Inflammatory macrophage (primary cell): Measurements from ENCODE around the gene TBC1D5.
"Not testable (repeated sequence)": the region's sequence is repeated elsewhere in the genome, so short reads cannot be mapped to it uniquely, and the experiment has no call there.

Source experiments
- DNase-seq, 2 donors: peaks; one replicate each; pipeline ENCODE4 v3.0.0-alpha.2; 2020 to 2022

The TBC1D5 gene

DNA sequence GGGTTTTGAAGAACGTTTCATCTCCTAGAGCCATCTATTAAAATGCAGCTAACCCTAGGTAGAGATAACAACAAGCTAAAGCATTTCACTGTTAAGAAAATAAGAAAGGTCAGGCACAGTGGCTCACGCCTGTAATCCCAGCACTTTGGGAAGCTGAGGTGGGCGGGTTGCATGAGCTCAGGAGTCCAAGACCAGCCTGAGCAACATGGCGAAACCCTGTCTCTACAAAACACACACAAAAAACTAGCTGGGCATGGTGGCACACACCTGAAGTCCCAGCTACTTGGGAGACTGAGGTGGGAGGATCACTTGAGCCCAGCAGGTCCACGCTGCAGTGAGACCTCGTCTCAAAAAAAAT, 5.4 kb upstream of the TBC1D5 start:
- peak in 1 of 2 donors; percentile 43 for DNase-seq

DNA sequence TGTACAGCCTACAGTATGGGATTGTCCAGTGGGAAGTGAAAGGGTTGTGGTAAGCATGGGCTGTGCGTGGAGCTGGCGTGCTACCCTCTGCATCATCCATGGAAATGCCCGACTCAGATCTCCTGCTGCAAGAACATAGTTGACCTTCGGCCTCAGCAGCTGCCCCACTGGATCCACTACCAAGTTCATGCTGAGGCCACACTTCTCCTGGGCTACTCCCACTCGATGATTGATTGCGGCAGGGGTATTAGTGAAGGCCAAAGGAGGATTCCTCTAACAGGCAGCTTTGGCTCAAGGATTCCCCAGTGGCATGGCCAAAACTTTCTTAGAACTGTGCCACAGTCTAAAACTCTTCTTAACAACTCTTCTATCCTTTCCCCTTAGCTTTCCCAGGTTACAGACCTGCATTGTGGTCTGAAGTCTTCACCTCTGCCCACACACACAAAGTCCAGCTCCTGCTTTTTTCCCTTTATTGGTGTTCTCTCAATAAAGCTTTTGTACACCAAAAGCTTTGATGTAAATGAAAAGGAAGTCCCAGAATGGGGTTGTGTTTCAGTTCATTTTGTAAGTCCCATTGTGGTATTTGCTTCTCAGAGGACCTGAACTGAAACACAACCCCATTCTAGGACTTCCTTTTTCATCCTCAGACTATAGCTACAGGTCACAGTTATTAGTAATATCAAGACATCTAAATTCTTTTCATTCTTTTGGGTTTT, 4.9 kb upstream of the TBC1D5 start:
- peak; percentile 53 to 54 for DNase-seq

DNA sequence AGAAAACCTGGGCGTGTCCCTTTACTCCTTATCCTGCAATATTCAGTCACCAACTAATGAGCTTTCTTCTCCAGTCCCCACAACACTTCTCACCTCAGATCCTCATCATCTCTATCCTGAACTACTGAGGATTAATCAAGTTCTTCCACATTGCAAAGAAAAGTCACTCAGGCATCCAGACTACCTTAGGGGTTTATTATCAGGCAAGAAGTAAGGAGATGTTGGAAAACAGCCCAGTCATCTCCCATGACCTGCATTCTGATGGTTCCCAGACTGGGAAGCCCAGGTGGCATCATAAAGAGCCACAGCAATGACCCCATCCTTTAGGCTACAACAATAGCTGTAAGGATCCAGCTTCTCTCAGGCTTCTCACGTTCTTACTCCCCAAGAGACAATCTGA, 3.5 kb upstream of the TBC1D5 start:
- DNase-seq: no peak

DNA sequence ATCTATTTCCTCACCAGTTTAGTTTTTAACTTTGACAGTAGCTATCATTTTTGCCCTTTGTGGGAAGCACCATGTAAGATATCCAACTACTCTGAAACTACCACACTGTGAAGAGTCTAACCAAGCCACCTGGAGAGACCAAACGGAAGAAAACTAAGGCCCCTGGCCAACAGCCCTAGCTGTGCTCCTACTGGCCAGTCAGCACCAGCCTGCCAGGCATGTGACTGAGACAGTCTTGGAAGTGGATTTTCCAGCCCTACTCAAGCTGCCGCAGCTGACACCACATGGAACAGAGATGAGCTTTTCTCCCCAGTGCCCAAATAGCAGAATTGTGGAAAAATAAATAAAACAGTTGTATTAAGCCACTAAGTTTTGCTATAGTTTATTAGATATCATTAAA, 2.9 kb upstream of the TBC1D5 start:
- DNase-seq: no peak

DNA sequence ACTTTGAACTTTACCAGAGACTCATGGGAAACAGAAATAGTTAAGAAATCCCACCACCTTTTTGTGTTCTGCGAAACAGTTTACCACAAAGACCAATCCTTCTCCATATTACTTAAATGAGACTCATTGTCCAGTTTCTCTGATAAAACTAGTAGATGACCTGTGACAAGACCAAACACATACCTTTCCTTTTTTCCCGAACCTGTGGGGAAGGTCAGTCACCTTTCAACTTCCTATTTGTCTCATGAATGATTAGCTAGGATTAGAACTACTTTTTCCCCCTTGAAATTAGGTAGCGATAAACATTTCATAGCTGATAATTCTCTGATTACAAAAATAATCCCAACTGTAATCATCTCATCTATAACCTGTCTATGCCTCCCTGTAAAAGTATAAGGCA, 2.3 kb upstream of the TBC1D5 start:
- DNase-seq: no peak

DNA sequence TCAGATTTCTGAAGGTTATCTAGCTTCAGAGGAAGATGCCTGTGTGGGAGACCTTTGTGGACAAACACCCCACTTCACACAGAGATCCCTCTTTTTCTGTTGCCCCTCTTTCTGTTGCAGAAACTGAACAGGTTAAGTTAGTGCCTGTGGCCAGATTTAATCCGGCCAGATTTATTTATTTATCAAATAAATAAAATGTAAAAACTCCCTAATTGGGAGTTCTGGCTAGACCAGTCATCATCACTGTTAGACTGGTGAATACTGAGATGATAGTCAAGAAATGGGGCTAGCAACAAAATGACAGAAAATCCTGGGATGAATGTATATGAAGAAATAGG, 1.2 kb upstream of the TBC1D5 start:
- DNase-seq: no peak

DNA sequence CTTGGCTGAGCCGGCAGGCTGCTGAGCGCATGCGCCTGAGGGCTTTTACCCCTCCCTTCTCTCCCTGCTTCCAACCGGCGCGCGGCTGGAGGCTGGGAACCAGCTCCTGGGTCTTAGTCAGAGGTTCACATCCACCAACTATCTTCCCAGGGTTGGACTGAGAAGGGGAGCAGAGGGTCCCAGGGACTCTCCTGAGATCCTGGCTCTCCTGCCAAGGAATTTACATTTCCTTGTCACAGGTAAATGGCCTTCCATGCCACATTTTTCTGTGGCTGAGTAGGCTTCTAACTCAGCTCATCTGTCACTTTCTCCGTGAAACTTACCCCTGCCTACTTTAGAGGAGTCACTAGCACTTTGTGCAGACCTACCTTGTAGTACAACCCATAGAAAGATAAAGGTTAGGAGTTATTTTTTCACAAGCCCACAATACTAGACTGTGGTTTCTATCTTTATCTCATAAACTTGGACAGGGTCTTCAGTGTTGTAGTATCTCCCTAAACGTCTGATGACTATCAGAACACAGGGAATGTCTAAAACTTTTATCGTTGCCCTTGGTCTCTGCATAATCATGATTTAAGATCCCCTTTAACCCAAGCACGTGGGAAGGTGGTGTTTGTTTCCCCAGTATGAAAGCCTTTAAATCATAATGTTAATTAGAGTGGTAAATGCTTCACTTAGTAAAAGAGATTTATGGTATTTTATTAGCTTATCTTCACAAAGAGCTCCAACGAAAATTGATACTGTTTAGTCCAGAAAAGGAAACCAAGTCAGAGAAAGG, 638 bp upstream of the TBC1D5 start:
- no peak for DNase-seq

DNA sequence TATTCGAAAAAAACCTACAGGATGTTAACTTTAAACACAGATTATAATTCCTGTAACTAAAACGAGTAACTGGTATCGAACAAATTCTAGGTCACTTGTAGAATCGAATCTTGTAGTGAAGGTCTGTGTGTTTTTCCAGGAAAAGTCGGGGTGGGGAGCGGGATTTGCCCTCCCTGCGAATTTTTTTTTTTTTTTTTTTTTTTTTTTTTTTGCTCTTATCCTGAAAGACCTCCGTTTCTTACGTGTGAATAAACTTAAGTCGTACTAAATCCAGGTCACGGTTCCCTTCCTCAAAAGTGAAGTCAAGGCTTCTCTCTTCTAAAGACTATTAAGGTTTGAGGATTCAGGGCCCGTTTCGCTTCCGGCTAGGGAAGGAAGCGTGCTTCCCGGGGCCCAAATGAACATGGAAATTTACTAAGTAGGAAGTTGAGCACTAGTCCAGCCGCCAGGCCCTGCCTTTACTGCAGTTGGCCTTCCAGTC, 770 bp downstream of the TBC1D5 start:
- peak; percentile 82 to 88 for DNase-seq

DNA sequence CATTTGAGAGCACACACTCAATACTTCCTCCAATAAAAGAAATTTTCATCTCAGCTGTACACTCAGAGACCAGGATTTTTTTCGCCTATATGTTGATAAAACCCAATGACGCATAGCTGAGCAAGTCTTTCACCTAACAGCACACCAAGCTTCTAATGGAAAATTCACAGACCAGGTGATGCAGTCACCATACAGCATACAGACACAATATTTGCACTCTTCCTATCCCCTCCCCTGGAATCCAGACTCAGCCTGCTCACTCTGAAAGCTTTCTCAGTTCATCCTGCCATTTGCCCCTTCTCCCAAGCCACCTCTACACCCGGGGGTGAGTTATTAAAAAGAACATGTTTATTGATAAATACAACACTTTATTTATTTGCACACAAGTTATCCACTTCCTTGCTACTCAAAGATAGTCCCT, 1.7 kb downstream of the TBC1D5 start:
- DNase-seq: no peak

DNA sequence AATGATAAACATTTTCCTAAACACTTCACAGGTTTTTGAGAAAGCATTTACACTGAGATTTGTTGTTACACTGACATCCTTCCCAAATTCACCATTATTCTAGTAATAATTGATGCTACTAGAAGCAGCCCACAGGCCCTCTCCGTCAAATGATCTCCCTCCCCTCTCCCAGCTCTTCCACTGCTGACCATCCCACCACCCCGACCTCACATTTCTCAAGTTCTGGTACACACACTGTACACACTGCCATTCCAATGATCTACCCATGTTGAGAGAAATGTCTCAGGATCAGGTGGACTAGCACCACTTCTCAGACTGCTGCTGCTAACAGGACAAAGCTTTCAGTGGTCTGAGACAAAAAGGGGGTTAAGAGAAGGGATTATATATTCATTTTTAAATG, 3.5 kb downstream of the TBC1D5 start:
- DNase-seq: no peak

DNA sequence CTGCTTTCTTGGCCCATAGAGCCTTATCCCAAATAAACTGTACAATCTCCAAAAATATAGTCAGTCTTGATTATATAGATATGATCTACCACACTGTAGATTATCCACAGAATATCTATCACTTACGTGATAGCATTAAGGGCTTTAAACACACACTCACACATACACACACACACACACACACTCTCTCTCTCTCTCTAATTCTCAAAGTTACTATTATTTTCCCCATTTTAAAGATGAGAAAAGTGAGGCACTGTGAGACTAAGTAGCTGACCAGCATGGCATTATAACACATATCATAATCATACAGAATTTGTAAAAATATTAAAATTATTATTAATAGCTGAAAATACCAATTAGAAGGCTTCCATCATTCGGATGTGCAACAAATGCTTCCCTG, 4.2 kb downstream of the TBC1D5 start:
- DNase-seq: no peak

DNA sequence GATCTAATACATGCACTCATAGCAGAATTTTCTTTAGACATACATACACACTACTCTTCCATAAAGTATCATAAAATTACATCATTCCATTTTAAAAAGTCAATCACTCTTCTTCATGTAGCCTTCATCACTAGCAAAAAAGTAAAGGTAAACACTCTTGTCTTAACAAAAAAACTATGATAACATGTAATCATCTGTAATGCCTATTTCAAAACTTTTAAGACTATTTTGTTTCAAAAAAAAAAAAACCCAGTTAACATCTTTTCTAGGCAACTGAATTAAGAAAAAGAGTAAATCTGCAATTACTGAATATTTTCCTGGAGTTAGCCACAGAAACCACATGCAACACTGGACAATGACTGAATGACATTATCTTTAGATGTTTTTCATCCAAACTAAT, 4.8 kb downstream of the TBC1D5 start:
- DNase-seq: no peak

DNA sequence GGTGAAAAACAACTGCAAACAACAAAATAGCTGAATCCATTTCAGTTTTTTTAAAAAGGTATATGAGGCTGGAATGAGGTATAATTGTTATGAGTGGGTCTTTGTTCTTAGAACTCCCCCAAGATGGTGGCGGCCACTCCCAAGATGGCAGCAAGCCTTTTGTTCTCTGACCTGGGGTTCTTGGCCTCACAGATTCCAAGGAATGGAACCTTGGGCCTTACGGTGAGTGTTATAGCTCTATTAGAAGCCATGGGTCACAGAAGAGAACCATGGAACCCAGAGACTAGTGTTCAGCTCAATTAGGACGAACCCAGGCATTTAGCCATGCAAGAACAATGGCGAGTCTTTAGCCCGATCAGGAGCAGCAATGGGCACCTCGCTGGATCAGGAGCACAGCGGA, 7.1 kb downstream of the TBC1D5 start:
- DNase-seq: not testable (repeated sequence)

DNA sequence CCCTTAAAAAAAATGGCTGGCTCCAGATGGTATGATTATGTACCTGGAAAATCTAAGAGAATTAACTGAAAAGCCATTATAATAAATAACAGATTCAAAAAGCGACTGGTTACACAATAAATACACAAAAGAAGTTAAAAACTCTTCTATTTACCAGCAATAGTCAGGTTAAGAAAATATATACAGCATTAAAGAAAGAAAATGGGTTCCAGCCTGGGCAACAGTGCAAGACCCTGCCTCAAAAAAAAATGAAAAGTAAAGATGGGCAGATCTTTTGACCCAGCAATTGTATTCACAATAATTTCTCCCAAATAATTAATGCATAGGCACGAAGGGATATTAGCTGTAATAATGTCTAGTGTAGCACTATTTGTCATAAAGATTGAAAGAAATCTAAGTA, 8.7 kb downstream of the TBC1D5 start:
- no peak for DNase-seq

DNA sequence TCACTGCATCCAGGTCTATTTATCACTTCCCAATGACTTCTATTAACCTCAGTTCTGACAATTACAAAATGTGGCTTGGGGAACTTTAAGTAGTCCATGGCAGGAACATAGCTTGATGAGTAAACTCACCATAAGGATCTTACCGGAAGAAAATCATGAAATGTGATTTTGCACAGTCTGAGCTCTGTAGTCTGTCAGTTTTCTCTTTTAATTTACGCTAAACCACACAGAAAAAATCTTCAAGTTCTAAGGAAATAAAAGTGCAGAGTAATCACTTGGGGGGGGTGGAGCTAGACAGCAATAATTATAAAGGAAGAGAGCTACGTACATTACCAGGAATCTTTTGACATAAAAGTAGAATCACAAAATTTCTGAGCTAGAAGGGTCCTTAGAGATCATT, 9.2 kb downstream of the TBC1D5 start:
- DNase-seq: peak in 1 of 2 donors; percentile 27

DNA sequence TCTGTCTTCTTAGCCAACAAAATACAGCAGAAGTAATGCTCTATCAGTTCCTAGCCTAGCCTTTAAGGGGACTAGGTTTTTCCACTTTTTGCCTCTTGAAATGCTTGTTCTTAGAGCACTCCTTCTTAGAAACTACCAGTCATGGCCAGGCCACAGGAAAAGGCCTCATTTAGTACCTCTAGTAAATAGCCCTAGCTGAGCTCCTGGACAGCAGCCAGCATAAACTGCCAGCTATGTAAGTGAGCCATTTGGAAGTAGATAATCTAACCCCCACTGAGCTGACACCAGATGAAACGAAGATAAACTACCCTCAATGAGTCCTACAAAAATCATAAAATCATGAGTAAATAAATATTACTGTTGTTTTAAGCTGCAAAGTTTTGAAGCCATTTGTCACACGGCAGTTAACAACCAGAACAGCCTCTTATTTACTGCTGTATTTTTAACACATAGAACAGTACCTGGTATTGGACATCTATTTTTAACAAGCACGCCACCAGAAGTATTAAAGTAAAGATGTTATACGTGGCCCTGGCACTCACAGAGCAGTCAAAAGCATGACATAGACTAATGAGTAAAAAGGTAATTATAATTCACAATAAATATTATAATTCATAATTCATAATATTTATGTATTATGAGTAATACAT, 12.0 kb downstream of the TBC1D5 start:
- no peak for DNase-seq

DNA sequence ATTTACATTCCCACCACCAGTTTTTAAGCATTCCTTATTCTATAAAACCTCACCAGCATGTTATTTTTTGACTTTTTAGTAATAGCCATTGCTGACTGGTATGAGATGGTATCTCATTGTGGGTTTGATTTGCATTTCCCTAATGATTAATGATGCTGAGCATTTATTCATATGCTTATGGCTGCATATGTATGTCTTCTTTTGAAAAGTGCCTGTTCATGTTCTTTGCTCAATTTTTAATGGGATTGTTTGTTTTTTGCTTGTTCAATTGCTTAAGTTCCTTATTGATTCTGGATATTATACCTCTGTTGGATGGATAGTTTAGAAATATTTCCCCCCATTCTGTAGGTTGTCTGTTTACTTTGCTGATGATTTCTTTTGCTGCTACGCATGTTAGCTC, 16.1 kb downstream of the TBC1D5 start:
- no peak for DNase-seq

DNA sequence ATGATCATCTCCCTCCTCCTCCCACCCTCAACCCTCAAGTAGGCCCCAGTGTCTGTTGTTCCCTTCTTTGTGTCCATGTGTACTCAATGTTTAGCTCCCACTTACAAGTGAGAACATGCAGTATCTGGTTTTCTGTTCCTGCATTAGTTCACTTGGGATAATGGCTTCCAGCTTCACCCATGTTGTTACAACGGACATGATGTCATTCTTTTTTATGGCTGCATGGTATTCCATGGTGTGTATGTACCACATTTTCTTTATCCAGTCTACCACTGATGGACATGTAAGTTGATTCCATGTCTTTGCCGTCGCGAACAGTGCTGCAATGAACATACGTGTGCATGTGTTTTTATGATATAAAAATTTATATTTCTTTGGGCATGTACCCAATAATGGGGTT, 16.6 kb downstream of the TBC1D5 start:
- DNase-seq: not testable (repeated sequence)

DNA sequence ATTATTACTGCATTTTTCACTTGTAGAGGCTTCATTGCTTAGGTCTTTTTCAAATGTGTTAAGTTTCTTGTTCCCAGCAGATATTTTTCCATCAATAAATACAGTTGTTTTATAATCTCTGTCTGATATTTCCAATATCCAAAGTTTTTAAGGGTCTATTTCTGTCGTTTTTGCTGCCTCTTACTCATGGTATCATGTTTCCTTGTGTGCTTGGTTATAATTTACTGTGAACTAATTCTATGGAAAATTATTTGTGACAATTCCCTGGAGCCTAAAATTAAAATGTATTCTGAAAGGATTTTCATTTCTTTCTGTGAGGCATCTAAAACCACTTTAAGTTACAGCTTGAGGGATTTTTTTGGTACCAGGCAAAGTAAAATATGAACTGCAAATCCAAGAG, 17.5 kb downstream of the TBC1D5 start:
- no peak for DNase-seq

DNA sequence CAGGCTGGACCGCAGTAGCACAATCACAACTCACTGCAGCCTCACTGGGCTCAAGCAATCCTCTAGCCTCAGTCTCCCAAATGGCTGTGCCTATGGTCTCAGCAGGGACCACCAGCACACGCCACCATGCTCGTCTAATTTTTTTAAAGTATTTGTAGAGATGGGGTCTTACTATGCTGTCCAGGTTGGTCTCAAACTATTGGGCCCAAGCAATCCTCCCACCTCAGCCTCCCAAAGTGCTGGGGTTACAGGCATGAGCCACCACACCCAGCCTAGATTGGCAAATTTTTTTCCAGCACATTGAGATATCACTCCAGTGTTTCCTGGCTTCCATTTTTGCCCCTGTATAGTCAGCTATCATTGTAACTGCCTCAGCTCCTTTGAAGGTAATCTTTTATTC, 18.3 kb downstream of the TBC1D5 start:
- no peak for DNase-seq

DNA sequence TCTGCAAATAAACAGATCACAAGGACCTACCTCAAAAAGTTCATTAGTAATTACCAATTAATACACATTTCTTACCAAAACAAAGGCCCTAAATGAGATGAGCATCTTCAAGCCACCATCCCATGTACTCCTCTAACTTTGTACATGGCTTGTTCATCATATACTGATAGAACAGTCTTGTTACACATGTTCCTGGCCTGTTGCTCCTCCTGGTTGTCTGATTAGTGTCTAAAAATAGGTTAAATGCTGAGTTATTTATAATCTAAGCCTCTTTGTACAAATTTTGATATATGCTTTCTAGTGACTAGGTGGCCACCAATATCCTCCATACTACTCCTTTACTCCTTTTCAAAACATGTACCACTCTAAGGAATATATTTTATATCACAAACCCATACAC, 25.0 kb downstream of the TBC1D5 start:
- no peak for DNase-seq

DNA sequence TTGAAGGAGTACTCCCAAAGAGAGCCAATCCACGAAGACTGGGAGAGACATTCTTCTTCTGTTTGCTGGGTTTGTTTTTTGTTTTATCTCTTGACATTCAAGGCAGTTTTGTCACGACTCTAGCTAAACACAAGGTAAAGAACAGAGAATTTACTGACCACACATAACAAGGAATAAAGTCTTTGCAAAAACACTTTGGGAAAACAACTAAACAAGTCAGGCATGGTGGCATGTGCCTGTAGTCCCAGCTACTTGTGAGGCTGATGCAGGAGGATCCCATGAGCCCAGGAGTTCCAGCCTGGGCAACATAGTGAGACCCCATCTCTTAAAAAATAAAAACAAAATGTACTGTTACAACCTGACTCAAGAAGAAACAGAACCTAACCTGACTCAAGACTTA, 28.0 kb downstream of the TBC1D5 start:
- DNase-seq: no peak

DNA sequence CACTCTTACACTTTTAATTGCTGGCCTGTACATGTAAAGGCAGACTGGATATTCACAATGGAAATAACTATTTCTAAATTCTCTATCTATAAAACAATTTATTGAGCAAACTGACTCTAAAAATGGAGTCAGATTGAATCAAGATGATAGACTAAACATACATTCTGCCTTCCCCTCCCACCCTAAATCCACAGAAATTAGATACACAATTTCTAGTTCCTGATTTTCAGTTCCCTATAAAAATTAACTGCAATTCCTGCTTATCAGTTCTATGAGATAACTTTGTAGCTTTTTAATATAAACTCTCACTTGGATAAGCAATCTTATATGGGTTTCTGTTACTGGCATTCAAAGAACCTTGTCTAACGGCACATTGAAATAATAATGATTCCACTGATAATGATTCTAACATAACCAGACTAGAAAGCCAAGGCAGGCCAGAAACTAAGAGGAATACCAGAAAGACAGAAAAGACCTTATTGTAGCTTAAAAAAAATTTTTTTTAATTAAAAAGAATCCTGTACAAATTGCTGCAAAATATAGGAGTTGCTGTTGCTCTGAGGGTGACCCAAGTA, 33.1 kb downstream of the TBC1D5 start:
- peak; percentile 8 to 52 for DNase-seq
